Activated CD8-positive, alpha-beta memory T cell treated with anti-CD3 and anti-CD28 coated beads for 4 hours (primary cell): ENCODE measurements around the gene PON1.

ENCODE experiments used
- DNase-seq, 2 donors: peaks; one replicate each; pipeline ENCODE4 v3.0.0-alpha.2; 2020; ENCODE audit warnings: low read depth in 2 of 2

The PON1 gene

GRCh38 chr7:95255691-95256090, 68.6 kb downstream of the PON1 start:
- no peak for DNase-seq

- DNase-seq, result no peak
Observed at GRCh38 chr7:95253986-95254385, 70.3 kb downstream of the PON1 start.

GRCh38 chr7:95251966-95252365, 72.4 kb downstream of the PON1 start:
- DNase-seq, result no peak

GRCh38 chr7:95250571-95250970, 73.8 kb downstream of the PON1 start:
- no peak for DNase-seq
